K562 (cell line): ENCODE data around the gene LY6G6C. TPM values are rescaled to one million over a fixed set of nuclear protein-coding genes. Genes with fewer than 3 reads are reported as not detected.
A peak's percentile ranks its signal among the peaks of the same experiment; 100 is the strongest.

Experiments used
- CCAR2 ChIP-seq: fragments of 200-400 bp; formaldehyde crosslinking; IDR thresholded peaks from 2 replicates; pipeline ENCODE4 v1.6.1; 2017; ENCODE audit warnings: mild to moderate bottlenecking, low read depth, low read length
- EGR1 ChIP-seq: fragments of 450-650 bp; conservative IDR thresholded peaks from 2 replicates; pipeline ENCODE4 v1.6.1; 2017; ENCODE audit warnings: mild to moderate bottlenecking
- EP300 ChIP-seq: IDR thresholded peaks from 2 replicates; pipeline ENCODE4 v1.6.1; 2012; ENCODE audit warnings: low read length, improper control_type of control experiment
- ESRRA ChIP-seq: fragments of 450-650 bp; IDR thresholded peaks from 2 replicates; pipeline ENCODE4 v1.6.1; 2014; ENCODE audit warnings: low read depth, mild to moderate bottlenecking, moderate library complexity, borderline replicate concordance
- ETV6 ChIP-seq, 3 experiments: fragments of 150-350 bp in 1 of 3; sonication (generic) in 1 of 3; formaldehyde crosslinking in 1 of 3; IDR thresholded peaks; 2 replicates each; pipeline versions ENCODE4 v1.6.1 to v1.8.0; 2014 to 2022; ENCODE audit warnings: borderline replicate concordance in 2 of 3, low read depth in 2 of 3, antibody characterized with exemption in 1 of 3, low read length in 1 of 3, mild to moderate bottlenecking in 1 of 3, missing genetic modification reagents in 1 of 3
- GABPB1 ChIP-seq: sonication (generic); formaldehyde crosslinking; IDR thresholded peaks from 2 replicates; pipeline ENCODE4 v1.8.0; 2022; ENCODE audit warnings: mild to moderate bottlenecking, missing genetic modification reagents
- GTF2B ChIP-seq: IDR thresholded peaks from 2 replicates; pipeline ENCODE4 v1.6.1; 2011; ENCODE audit not compliant: insufficient read length; ENCODE audit errors: extremely low read depth
- HIVEP1 ChIP-seq: fragments of 250-450 bp; sonication (Bioruptor Pico); IDR thresholded peaks from 2 replicates; pipeline ENCODE4 v1.4.0; 2020; ENCODE audit warnings: mild to moderate bottlenecking
- HNRNPK ChIP-seq: fragments of 200-400 bp; formaldehyde crosslinking; IDR thresholded peaks from one replicate; pipeline ENCODE4 v1.6.1; 2018; ENCODE audit warnings: mild to moderate bottlenecking, low read depth, low read length; ENCODE audit not compliant: poor library complexity, severe bottlenecking
- KHSRP ChIP-seq: fragments of 450-650 bp; IDR thresholded peaks from 2 replicates; pipeline ENCODE4 v1.6.1; 2017
- NFRKB ChIP-seq: fragments of 450-650 bp; IDR thresholded peaks from 2 replicates; pipeline ENCODE4 v1.6.1; 2016; ENCODE audit warnings: low read depth
- NUFIP1 ChIP-seq: fragments of 450-650 bp; IDR thresholded peaks from 2 replicates; pipeline ENCODE4 v1.6.1; 2018; ENCODE audit not compliant: partially characterized antibody
- PHB ChIP-seq: fragments of 250-450 bp; sonication (Bioruptor Pico); IDR thresholded peaks from 2 replicates; pipeline ENCODE4 v1.5.0; 2021
- POLR2A ChIP-seq: fragments of 450-650 bp; conservative IDR thresholded peaks from 2 replicates; pipeline ENCODE4 v1.6.1; 2016
- RBBP5 ChIP-seq: fragments of 200-600 bp; sonication (generic); IDR thresholded peaks from 2 replicates; pipeline ENCODE4 v1.6.1; 2012; ENCODE audit warnings: borderline replicate concordance, mild to moderate bottlenecking, low read length, control low read depth, inconsistent platforms; ENCODE audit not compliant: insufficient read depth, poor library complexity, severe bottlenecking
- RBFOX2 ChIP-seq: fragments of 200-400 bp; formaldehyde crosslinking; IDR thresholded peaks from 2 replicates; pipeline ENCODE4 v1.6.1; 2017; ENCODE audit warnings: low read depth, mild to moderate bottlenecking, low read length, moderate library complexity
- SMARCA4 ChIP-seq: fragments of 450-650 bp; IDR thresholded peaks from 2 replicates; pipeline ENCODE4 v1.6.1; 2016
- SMARCC2 ChIP-seq: fragments of 450-650 bp; IDR thresholded peaks from 2 replicates; pipeline ENCODE4 v1.6.1; 2017; ENCODE audit warnings: antibody characterized with exemption, moderate library complexity, mild to moderate bottlenecking, low read depth
- TARDBP ChIP-seq: fragments of 450-650 bp; IDR thresholded peaks from 2 replicates; pipeline ENCODE4 v1.6.1; 2016
- VEZF1 ChIP-seq: fragments of 200-800 bp; sonication (Bioruptor generic); IDR thresholded peaks from 2 replicates; pipeline ENCODE4 v1.6.1; 2017; ENCODE audit warnings: missing genetic modification characterization, missing compliant biosample characterization
- ZBTB12 ChIP-seq: fragments of 250-450 bp; sonication (Bioruptor Pico); IDR thresholded peaks from 2 replicates; pipeline ENCODE4 v1.4.0; 2020
- ZNF395 ChIP-seq: fragments of 200-800 bp; sonication (Bioruptor generic); IDR thresholded peaks from 2 replicates; pipeline ENCODE4 v1.6.1; 2017; ENCODE audit warnings: missing genetic modification characterization, missing compliant biosample characterization
- ZNF507 ChIP-seq: conservative IDR thresholded peaks from 2 replicates; pipeline ENCODE4 v1.6.1; 2017; ENCODE audit warnings: missing genetic modification characterization, missing compliant biosample characterization
- polyA plus RNA-seq, 8 experiments: library from polyadenylated mRNA; depleted of rRNA in 4 of 8; stranded (reverse) in 5 of 8; unstranded in 3 of 8; fragments of >200 nt; fragmentation: Nextera tagmentation in 2 of 8; fragmentation: Illumina TruSeq in 1 of 8; extraction: Ambion mirVana in 2 of 8; extraction: Trizol in 1 of 8; gene quantifications; 2 replicates each; pipeline versions ENCODE4 v1.2.1 to v1.2.3, GENCODE V29; 2011 to 2014; ENCODE audit warnings: inconsistent platforms in 1 of 8, missing spikeins in 1 of 8
- total RNA-seq, 7 experiments: library from RNA; depleted of rRNA in 6 of 7; stranded (reverse); fragments of >200 nt in 6 of 7; fragmentation: Illumina TruSeq in 2 of 7; extraction: Trizol in 2 of 7; gene quantifications; 2 replicates each; pipeline versions ENCODE4 v1.2.1 to v1.2.3, GENCODE V29; 2011 to 2021; ENCODE audit warnings: low replicate concordance in 1 of 7

The LY6G6C gene
- total and polyA plus RNA-seq, 9 of the 15 experiments (the other 6 are each of a cell fraction or from before 2014, with no cell fraction given) = 0.06 to 0.20 TPM; not detected in 7

- TF ChIP-seq SMARCC2 = no peak
- no peak for TF ChIP-seq ZNF507 (tag)
- no peak for TF ChIP-seq ETV6 (IDR thresholded peaks at IDR 0.05; ENCODE audit: borderline replicate concordance in 1 of 2, low read depth in 2 of 2, low read length in 1 of 2)
- no peak for TF ChIP-seq ETV6 (CRISPR knock-in tag; IDR thresholded peaks at IDR 0.05; ENCODE audit: borderline replicate concordance)
- no peak for TF ChIP-seq RBBP5
- TF ChIP-seq RBFOX2 = no peak
- TF ChIP-seq EGR1 = no peak
- TF ChIP-seq ESRRA = no peak
- no peak for TF ChIP-seq GABPB1 (CRISPR knock-in tag)
- no peak for TF ChIP-seq CCAR2
- no peak for TF ChIP-seq GTF2B
- no peak for TF ChIP-seq NUFIP1
- no peak for TF ChIP-seq PHB
- TF ChIP-seq SMARCA4 = no peak
- no peak for TF ChIP-seq TARDBP
- no peak for TF ChIP-seq HNRNPK
- TF ChIP-seq POLR2A = no peak
- 0 out of 2 replicates have a peak, but pooled peaks have one; percentile 5 for TF ChIP-seq ZNF395 (CRISPR knock-in tag)
- TF ChIP-seq ZBTB12 (CRISPR knock-in tag) = no peak
- no peak for TF ChIP-seq NFRKB
- TF ChIP-seq EP300 = peak; percentile 7; the same call in 1 of the 2 replicates
- no peak for TF ChIP-seq HIVEP1 (CRISPR knock-in tag)
- 0 out of 2 replicates have a peak, but pooled peaks have one; percentile 16 for TF ChIP-seq VEZF1
- TF ChIP-seq KHSRP = no peak
Measured at GRCh38 chr6:31711233-31711632, 10.3 kb downstream of the LY6G6C start (continued).
